H9 (cell line): ENCODE results near the gene RFFL. TPM values are rescaled to one million over a fixed set of nuclear protein-coding genes. Genes with fewer than 3 reads are reported as not detected.

Experiments
- DNase-seq: peaks from one replicate; pipeline ENCODE4 v3.0.0-alpha.2; 2017
- H2AFZ ChIP-seq: one replicate; pipeline ENCODE4 v1.6.1; 2013; ENCODE audit warnings: mild to moderate bottlenecking, low read length, control low read depth, moderate library complexity
- H2AK5ac ChIP-seq: 2 replicates; pipeline ENCODE4 v1.6.1; 2013; ENCODE audit warnings: low read length, control low read depth, mixed read lengths; ENCODE audit not compliant: insufficient read length
- H2BK120ac ChIP-seq: one replicate; pipeline ENCODE4 v1.6.1; 2013; ENCODE audit warnings: low read depth, mild to moderate bottlenecking, low read length, control low read depth, inconsistent platforms; ENCODE audit not compliant: poor library complexity, severe bottlenecking
- H2BK12ac ChIP-seq: 2 replicates; pipeline ENCODE4 v1.6.1; 2013; ENCODE audit warnings: low read length, control low read depth, mixed read lengths, low read depth; ENCODE audit not compliant: insufficient read length
- H2BK15ac ChIP-seq: 2 replicates; pipeline ENCODE4 v1.6.1; 2013; ENCODE audit warnings: low read depth, low read length, control low read depth
- H2BK20ac ChIP-seq: one replicate; pipeline ENCODE4 v1.6.1; 2013; ENCODE audit warnings: low read depth, mild to moderate bottlenecking, low read length, control low read depth, inconsistent platforms; ENCODE audit not compliant: poor library complexity, severe bottlenecking
- H2BK5ac ChIP-seq: 2 replicates; pipeline ENCODE4 v1.6.1; 2013; ENCODE audit warnings: low read length, control low read depth, mixed read lengths; ENCODE audit not compliant: insufficient read length
- H3K14ac ChIP-seq: 2 replicates; pipeline ENCODE4 v1.6.1; 2013; ENCODE audit warnings: low read length, control low read depth; ENCODE audit not compliant: insufficient read depth
- H3K18ac ChIP-seq: 2 replicates; pipeline ENCODE4 v1.6.1; 2013; ENCODE audit warnings: low read depth, mild to moderate bottlenecking, mixed read lengths, low read length, control low read depth; ENCODE audit not compliant: insufficient read length
- H3K23ac ChIP-seq: 2 replicates; pipeline ENCODE4 v1.6.1; 2013; ENCODE audit warnings: low read length, control low read depth, mixed read lengths, low read depth; ENCODE audit not compliant: insufficient read length
- H3K23me2 ChIP-seq: 2 replicates; pipeline ENCODE4 v1.6.1; 2013; ENCODE audit warnings: low read depth, mild to moderate bottlenecking, mixed read lengths, low read length, control low read depth; ENCODE audit not compliant: insufficient read length, poor library complexity, severe bottlenecking
- H3K27ac ChIP-seq: 2 replicates; pipeline ENCODE4 v1.5.1; 2013; ENCODE audit warnings: low read length, control low read depth, mixed read lengths, low read depth; ENCODE audit not compliant: insufficient read length
- H3K27me3 ChIP-seq: 2 replicates; pipeline ENCODE4 v1.6.1; 2013; ENCODE audit warnings: low read length, control low read depth, inconsistent platforms; ENCODE audit not compliant: insufficient read depth
- H3K4ac ChIP-seq: 2 replicates; pipeline ENCODE4 v1.6.1; 2013; ENCODE audit warnings: low read depth, mild to moderate bottlenecking, control low read depth, inconsistent platforms, low read length, moderate library complexity
- H3K4me1 ChIP-seq: 2 replicates; pipeline ENCODE4 v1.6.1; 2013; ENCODE audit warnings: low read length, control low read depth, inconsistent platforms; ENCODE audit not compliant: insufficient read depth
- H3K4me2 ChIP-seq: 2 replicates; pipeline ENCODE4 v1.6.1; 2013; ENCODE audit warnings: low read length, control low read depth, mixed read lengths; ENCODE audit not compliant: insufficient read length, insufficient read depth
- H3K56ac ChIP-seq: 2 replicates; pipeline ENCODE4 v1.6.1; 2013; ENCODE audit warnings: low read depth, mild to moderate bottlenecking, mixed read lengths, low read length, control low read depth; ENCODE audit not compliant: insufficient read length
- H3K79me1 ChIP-seq: 2 replicates; pipeline ENCODE4 v1.6.1; 2013; ENCODE audit warnings: low read depth, mild to moderate bottlenecking, moderate library complexity, low read length, control low read depth, inconsistent platforms; ENCODE audit not compliant: insufficient read depth, poor library complexity, severe bottlenecking
- H3K79me2 ChIP-seq: 2 replicates; pipeline ENCODE4 v1.6.1; 2013; ENCODE audit warnings: low read length, control low read depth, inconsistent platforms; ENCODE audit not compliant: insufficient read depth
- H3K9ac ChIP-seq: 2 replicates; pipeline ENCODE4 v1.6.1; 2013; ENCODE audit warnings: low read length, control low read depth, mixed read lengths; ENCODE audit not compliant: insufficient read length; ENCODE audit errors: extremely low read depth
- H3K9me3 ChIP-seq: one replicate; pipeline ENCODE4 v1.6.1; 2013; ENCODE audit warnings: low read depth, low read length, inconsistent platforms; ENCODE audit not compliant: control insufficient read depth
- H3T11ph ChIP-seq: one replicate; pipeline ENCODE4 v1.6.1; 2013; ENCODE audit warnings: mild to moderate bottlenecking, low read length, control low read depth, inconsistent platforms
- H4K20me1 ChIP-seq: one replicate; pipeline ENCODE4 v1.6.1; 2013; ENCODE audit not compliant: control insufficient read depth, insufficient read length, insufficient read depth
- H4K5ac ChIP-seq: 2 replicates; pipeline ENCODE4 v1.6.1; 2013; ENCODE audit warnings: low read depth, mild to moderate bottlenecking, mixed read lengths, low read length, control low read depth; ENCODE audit not compliant: insufficient read length
- H4K8ac ChIP-seq: replicated peaks from 2 replicates; pipeline ENCODE4 v1.6.1; 2013; ENCODE audit warnings: low read length, control low read depth, mixed read lengths, low read depth; ENCODE audit not compliant: insufficient read length
- H4K91ac ChIP-seq: 2 replicates; pipeline ENCODE4 v1.6.1; 2013; ENCODE audit warnings: low read depth, mild to moderate bottlenecking, moderate library complexity, mixed read lengths, low read length, control low read depth; ENCODE audit not compliant: insufficient read length
- H3K27ac Mint-ChIP-seq, 3 experiments: 2 replicates in 2 of 3; 3 replicates in 1 of 3; pipeline ENCODE4 v1.8.0; 2020 to 2021; ENCODE audit warnings: mixed read lengths in 3 of 3, mild to moderate bottlenecking in 1 of 3, moderate library complexity in 1 of 3
- H3K27me3 Mint-ChIP-seq: 2 replicates; pipeline ENCODE4 v1.8.0; 2021; ENCODE audit warnings: low read depth, mild to moderate bottlenecking, moderate library complexity, mixed read lengths
- H3K36me3 Mint-ChIP-seq, 3 experiments: 2 replicates in 2 of 3; 3 replicates in 1 of 3; pipeline ENCODE4 v1.8.0; 2020 to 2021; ENCODE audit warnings: low read depth in 3 of 3, mixed read lengths in 3 of 3; ENCODE audit not compliant: insufficient read depth in 1 of 3
- H3K4me1 Mint-ChIP-seq, 2 experiments: 2 replicates each; pipeline ENCODE4 v1.8.0; 2020; ENCODE audit warnings: mixed read lengths in 2 of 2
- H3K4me3 Mint-ChIP-seq, 2 experiments: 2 replicates in 1 of 2; 3 replicates in 1 of 2; pipeline ENCODE4 v1.8.0; 2020 to 2021; ENCODE audit warnings: mild to moderate bottlenecking in 2 of 2, mixed read lengths in 2 of 2, moderate library complexity in 1 of 2
- H3K9me3 Mint-ChIP-seq, 2 experiments: 2 replicates in 1 of 2; 3 replicates in 1 of 2; pipeline ENCODE4 v1.8.0; 2020; ENCODE audit warnings: mild to moderate bottlenecking in 2 of 2, mixed read lengths in 2 of 2, moderate library complexity in 1 of 2
- CTCF ChIP-seq: fragments of 200-600 bp; sonication (generic); conservative IDR thresholded peaks from 3 replicates; pipeline ENCODE4 v1.8.0; 2021; ENCODE audit warnings: antibody characterized with exemption, mild to moderate bottlenecking
- WGBS: extraction: QIAGEN DNeasy Blood & Tissue Kit; methylation state at CpG from one replicate; pipeline ENCODE4 v1.1.7; 2013; ENCODE audit warnings: missing lambda C conversion rate, low lambda C conversion rate, mixed read lengths; ENCODE audit not compliant: insufficient read length; ENCODE audit errors: extremely low coverage; 5-methylcytosine and 5-hydroxymethylcytosine counted together
- total RNA-seq: library from RNA; stranded (reverse); gene quantifications from 2 replicates; pipeline ENCODE4 v1.2.1, GENCODE V29; 2021

RFFL gene
- total RNA-seq, 1 experiment from 2014 or later = 21.1 TPM

- TF ChIP-seq CTCF = no peak
- no peak overlapping the region for H4K5ac ChIP-seq
- no peak for DNase-seq
- WGBS = no CpG with 5 or more reads among the region's 2 CpGs
- no peak overlapping the region for H4K91ac ChIP-seq
- no peaks in the 10 kb centered on the region for H3K9me3 Mint-ChIP-seq
- H3K4ac ChIP-seq = no peak overlapping the region
- peaks cover 2% of the 10 kb centered on the region for H3K79me1 ChIP-seq
- H3K4me1 Mint-ChIP-seq = peaks cover 68% of the 10 kb centered on the region in 2 experiments
- H3K27me3 Mint-ChIP-seq = no peaks in the 10 kb centered on the region; the same call in 1 of the 2 replicates
- no peak overlapping the region for H3K14ac ChIP-seq
- H4K8ac ChIP-seq = no peak overlapping the region
- H3K9ac ChIP-seq = no peak overlapping the region
- H2BK15ac ChIP-seq = no peak overlapping the region
- H2BK120ac ChIP-seq = no peak overlapping the region
- no peaks in the 10 kb centered on the region for H3K9me3 ChIP-seq
- no peak overlapping the region for H2AK5ac ChIP-seq
- H3K79me2 ChIP-seq = peaks cover 2% of the 10 kb centered on the region; the same call in 1 of the 2 replicates
- no peak overlapping the region for H2BK5ac ChIP-seq
- H3K56ac ChIP-seq = no peak overlapping the region
- no peaks in the 10 kb centered on the region for H4K20me1 ChIP-seq
- no peak overlapping the region for H3K4me3 Mint-ChIP-seq
- no peak overlapping the region for H3T11ph ChIP-seq
- H3K27me3 ChIP-seq = no peaks in the 10 kb centered on the region
- no peak overlapping the region for H2AFZ ChIP-seq
- no peak overlapping the region for H3K4me2 ChIP-seq
- H3K36me3 Mint-ChIP-seq = no peaks in the 10 kb centered on the region
- H3K18ac ChIP-seq = no peak overlapping the region
- no peak overlapping the region for H2BK12ac ChIP-seq
- no peak overlapping the region for H3K27ac ChIP-seq
- H3K23ac ChIP-seq = no peak overlapping the region
- no peak overlapping the region for H2BK20ac ChIP-seq
- H3K4me1 ChIP-seq = peaks cover 12% of the 10 kb centered on the region; the same call in 1 of the 2 replicates
- peaks cover 3% of the 10 kb centered on the region for H3K23me2 ChIP-seq
- 0 out of 7 replicates have a peak overlapping the region, but pooled peaks of 1 of the 3 experiments have one; percentile 10 for H3K27ac Mint-ChIP-seq
Observed at GRCh38 chr17:35083071-35083470, 19.6 kb upstream of the RFFL start.
